HUES6 (cell line): ENCODE results near the gene PRND.
"Not testable (repeated sequence)": the region's sequence is repeated elsewhere in the genome, so short reads cannot be mapped to it uniquely, and the experiment has no call there.

Source experiments
- H3K27ac ChIP-seq: 2 replicates; pipeline ENCODE4 v1.7.0; 2013; ENCODE audit warnings: low read depth, mild to moderate bottlenecking, low read length, inconsistent platforms
- H3K27me3 ChIP-seq: 2 replicates; pipeline ENCODE4 v1.6.1; 2013; ENCODE audit warnings: low read length; ENCODE audit not compliant: control insufficient read depth, insufficient read depth
- H3K36me3 ChIP-seq: 2 replicates; pipeline ENCODE4 v1.6.1; 2013; ENCODE audit warnings: low read length; ENCODE audit not compliant: control insufficient read depth, insufficient read depth
- H3K4me1 ChIP-seq: 2 replicates; pipeline ENCODE4 v1.6.1; 2013; ENCODE audit warnings: low read length; ENCODE audit not compliant: control insufficient read depth, insufficient read depth
- H3K4me3 ChIP-seq: 2 replicates; pipeline ENCODE4 v1.5.1; 2013; ENCODE audit warnings: low read depth, low read length
- H3K9ac ChIP-seq: one replicate; pipeline ENCODE4 v1.6.1; 2013; ENCODE audit warnings: mild to moderate bottlenecking, low read length
- H3K9me3 ChIP-seq: 2 replicates; pipeline ENCODE4 v1.6.1; 2013; ENCODE audit warnings: low read depth, low read length; ENCODE audit not compliant: control insufficient read depth, insufficient read depth

Gene PRND

GRCh38 chr20:4720977-4721349 lies 746 bp upstream of the PRND start:
- H3K9me3 ChIP-seq: 0 out of 2 replicates have a peak, but pooled peaks cover 2% of the 10 kb centered on the region
- peaks cover 13% of the 10 kb centered on the region for H3K4me1 ChIP-seq
- H3K27me3 ChIP-seq: no peaks in the 10 kb centered on the region
- H3K4me3 ChIP-seq: no peak overlapping the region
- H3K9ac ChIP-seq: no peak overlapping the region
- no peaks in the 10 kb centered on the region for H3K36me3 ChIP-seq
- no peak overlapping the region for H3K27ac ChIP-seq

GRCh38 chr20:4722571-4722970 lies 862 bp downstream of the PRND start:
- peaks cover 23% of the 10 kb centered on the region for H3K4me1 ChIP-seq
- H3K36me3 ChIP-seq: no peaks in the 10 kb centered on the region
- 0 out of 2 replicates have a peak, but pooled peaks cover 2% of the 10 kb centered on the region for H3K9me3 ChIP-seq
- no peak overlapping the region for H3K27ac ChIP-seq
- H3K4me3 ChIP-seq: no peak overlapping the region
- H3K9ac ChIP-seq: no peak overlapping the region
- no peaks in the 10 kb centered on the region for H3K27me3 ChIP-seq

GRCh38 chr20:4722993-4723392 lies 1.3 kb downstream of the PRND start:
- Histone ChIP-seq H3K9ac (no peak overlapping the region), H3K4me3 (no peak overlapping the region), H3K27me3 (no peaks in the 10 kb centered on the region), H3K36me3 (no peaks in the 10 kb centered on the region), H3K27ac (no peak overlapping the region), H3K9me3 (0 out of 2 replicates have a peak, but pooled peaks cover 2% of the 10 kb centered on the region), H3K4me1 (peaks cover 23% of the 10 kb centered on the region)

- not testable (repeated sequence) for H3K9ac ChIP-seq, H3K4me3 ChIP-seq, H3K36me3 ChIP-seq, H3K27me3 ChIP-seq, H3K9me3 ChIP-seq, H3K27ac ChIP-seq
- H3K4me1 ChIP-seq: peaks cover 23% of the 10 kb centered on the region
Observed at GRCh38 chr20:4723553-4723952, 1.8 kb downstream of the PRND start.

- Histone ChIP-seq H3K36me3 (no peaks in the 10 kb centered on the region), H3K9me3 (no peaks in the 10 kb centered on the region), H3K27me3 (no peaks in the 10 kb centered on the region), H3K9ac (no peak overlapping the region), H3K4me1 (peaks cover 23% of the 10 kb centered on the region), H3K27ac (no peak overlapping the region), H3K4me3 (no peak overlapping the region)
Observed at GRCh38 chr20:4724459-4725262, 3.0 kb downstream of the PRND start.

GRCh38 chr20:4725263-4725550 lies 3.5 kb downstream of the PRND start:
- Histone ChIP-seq H3K9ac (no peak overlapping the region), H3K36me3 (no peaks in the 10 kb centered on the region), H3K9me3 (no peaks in the 10 kb centered on the region), H3K4me3 (no peak overlapping the region), H3K27me3 (no peaks in the 10 kb centered on the region), H3K27ac (no peak overlapping the region), H3K4me1 (peaks cover 18% of the 10 kb centered on the region)

- H3K27ac ChIP-seq: no peak overlapping the region
- H3K4me1 ChIP-seq: peaks cover 10% of the 10 kb centered on the region; the same call in 1 of the 2 replicates
- H3K9ac ChIP-seq: no peak overlapping the region
- H3K9me3 ChIP-seq: no peaks in the 10 kb centered on the region
- H3K36me3 ChIP-seq: no peaks in the 10 kb centered on the region
- H3K27me3 ChIP-seq: no peaks in the 10 kb centered on the region
- H3K4me3 ChIP-seq: no peak overlapping the region
Observed at GRCh38 chr20:4726710-4727397, 5.1 kb downstream of the PRND start.

GRCh38 chr20:4728120-4728760 lies 6.5 kb downstream of the PRND start:
- Histone ChIP-seq H3K4me3 (no peak overlapping the region), H3K9me3 (no peaks in the 10 kb centered on the region), H3K9ac (no peak overlapping the region), H3K4me1 (peaks cover 10% of the 10 kb centered on the region; the same call in 1 of the 2 replicates), H3K36me3 (no peaks in the 10 kb centered on the region), H3K27me3 (peaks cover 8% of the 10 kb centered on the region), H3K27ac (no peak overlapping the region)

- Histone ChIP-seq H3K9me3 (no peaks in the 10 kb centered on the region), H3K4me3 (no peak overlapping the region), H3K36me3 (no peaks in the 10 kb centered on the region), H3K4me1 (peaks cover 10% of the 10 kb centered on the region; the same call in 1 of the 2 replicates), H3K9ac (no peak overlapping the region), H3K27ac (no peak overlapping the region), H3K27me3 (peaks cover 8% of the 10 kb centered on the region)
Observed at GRCh38 chr20:4729265-4729664, 7.6 kb downstream of the PRND start.

GRCh38 chr20:4730780-4731179 lies 9.1 kb downstream of the PRND start:
- Histone ChIP-seq H3K9ac (no peak overlapping the region), H3K9me3 (no peaks in the 10 kb centered on the region), H3K27ac (no peak overlapping the region), H3K27me3 (peaks cover 8% of the 10 kb centered on the region), H3K4me1 (peaks cover 10% of the 10 kb centered on the region; the same call in 1 of the 2 replicates), H3K4me3 (no peak overlapping the region), H3K36me3 (no peaks in the 10 kb centered on the region)

GRCh38 chr20:4736875-4737274 lies 15.2 kb downstream of the PRND start:
- Histone ChIP-seq H3K36me3 (no peaks in the 10 kb centered on the region), H3K9ac (no peak overlapping the region)

More at GRCh38 chr20:4736875-4737274, 15.2 kb downstream of the PRND start:
- Histone ChIP-seq H3K27me3 (peaks cover 8% of the 10 kb centered on the region), H3K9me3 (no peaks in the 10 kb centered on the region), H3K4me1 (no peaks in the 10 kb centered on the region), H3K4me3 (no peak overlapping the region), H3K27ac (no peak overlapping the region)
